RWPE1 (cell line): ENCODE results near the gene CIZ1.

ENCODE experiments used
- CTCF ChIA-PET: fragments of 350-600 bp; sonication (Branson Sonifier 250); formaldehyde crosslinking; extraction: SDS; loops from one replicate; lab custom pipeline; 2021; lab: Yijun Ruan, JAX
- POLR2A ChIA-PET: fragments of 400-600 bp; formaldehyde crosslinking; extraction: SDS; loops from one replicate; lab custom pipeline; 2020; ENCODE audit warnings: antibody characterized with exemption; ENCODE audit not compliant: low non-redundant PET; lab: Yijun Ruan, JAX
- DNase-seq: peaks from one replicate; pipeline ENCODE4 v3.0.0; 2012; ENCODE audit warnings: low spot score
- H3K27ac ChIP-seq: fragments of 450-650 bp; 2 replicates; pipeline ENCODE4 v1.5.1; 2017
- TF ChIP-seq, protein P1 (sequence below): fragments of 450-650 bp; conservative IDR thresholded peaks from 2 replicates; pipeline ENCODE4 v1.5.1; 2017; ENCODE audit warnings: low read depth, mild to moderate bottlenecking

The CIZ1 gene

DNA sequence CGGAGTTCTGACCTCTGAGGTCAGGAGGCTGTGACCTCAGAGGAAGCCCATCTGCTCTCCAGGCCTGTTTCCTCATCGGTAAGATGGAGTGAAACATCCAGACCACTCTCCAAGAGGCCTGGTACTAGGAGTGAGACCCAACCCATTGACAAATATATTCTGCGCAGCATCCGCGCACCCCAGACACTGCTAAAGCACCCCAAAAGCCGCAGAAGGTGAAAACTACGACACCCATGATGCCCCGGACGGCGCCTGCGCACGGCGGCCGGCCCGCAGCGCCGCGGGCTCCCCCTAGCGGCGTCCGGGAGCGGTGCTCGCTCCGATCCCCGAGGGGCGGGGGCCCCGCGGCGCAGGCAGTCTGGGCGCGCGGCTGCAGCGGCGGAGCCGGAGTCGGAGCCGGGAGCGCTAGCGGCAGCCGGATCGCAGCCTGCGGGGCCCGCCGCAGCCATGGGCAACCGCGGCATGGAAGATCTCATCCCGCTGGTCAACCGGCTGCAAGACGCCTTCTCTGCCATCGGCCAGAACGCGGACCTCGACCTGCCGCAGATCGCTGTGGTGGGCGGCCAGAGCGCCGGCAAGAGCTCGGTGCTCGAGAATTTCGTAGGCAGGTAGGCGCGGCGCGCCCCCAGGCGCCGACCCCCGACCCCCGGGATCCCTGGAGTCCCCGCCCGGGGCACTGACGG is 11.8 kb upstream of the CIZ1 start, which contains the start of gene DNM1:
TSS of gene DNM1 (plus strand) at position 356 of the 683 bp plus-strand sequence. CDS start at position 448, 92 bp downstream.
- H3K27ac ChIP-seq: peak within 1 kb of the TSS; percentile 74
- peak; percentile 99 for DNase-seq
- CTCF ChIA-PET: interaction anchor here (0.6 to 1.0 kb wide), 7 partner anchors 11 to 770 kb away, joined by 3 to 5 read pairs (median 4); no protein-coding TSS in a partner anchor

DNA sequence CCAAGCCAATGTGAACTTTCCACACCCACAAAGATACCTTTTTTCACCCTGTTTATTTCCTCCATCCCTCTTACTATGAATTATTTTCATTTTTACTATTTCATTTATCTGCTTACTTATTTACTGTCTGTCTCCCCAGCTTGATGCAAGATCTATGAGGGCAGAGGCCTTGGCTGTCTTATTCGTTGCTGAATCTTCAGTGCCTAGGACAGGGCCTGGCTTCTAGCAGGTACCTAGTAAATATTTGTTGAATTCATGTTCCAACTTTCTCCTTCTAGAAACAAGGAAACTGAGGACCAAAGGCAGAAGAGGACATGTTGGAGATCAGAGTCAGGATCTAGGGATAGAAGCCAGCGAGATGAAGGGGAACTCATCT is 11.3 kb upstream of the CIZ1 start:
- ChIA-PET POLR2A (no interaction called here), CTCF (interaction anchor here (0.7 kb wide), 1 partner anchor 770 kb away, joined by 3 read pairs; no protein-coding TSS in a partner anchor)
- H3K27ac ChIP-seq: peak overlapping the region; percentile 33
- TF ChIP-seq, protein P1, sequence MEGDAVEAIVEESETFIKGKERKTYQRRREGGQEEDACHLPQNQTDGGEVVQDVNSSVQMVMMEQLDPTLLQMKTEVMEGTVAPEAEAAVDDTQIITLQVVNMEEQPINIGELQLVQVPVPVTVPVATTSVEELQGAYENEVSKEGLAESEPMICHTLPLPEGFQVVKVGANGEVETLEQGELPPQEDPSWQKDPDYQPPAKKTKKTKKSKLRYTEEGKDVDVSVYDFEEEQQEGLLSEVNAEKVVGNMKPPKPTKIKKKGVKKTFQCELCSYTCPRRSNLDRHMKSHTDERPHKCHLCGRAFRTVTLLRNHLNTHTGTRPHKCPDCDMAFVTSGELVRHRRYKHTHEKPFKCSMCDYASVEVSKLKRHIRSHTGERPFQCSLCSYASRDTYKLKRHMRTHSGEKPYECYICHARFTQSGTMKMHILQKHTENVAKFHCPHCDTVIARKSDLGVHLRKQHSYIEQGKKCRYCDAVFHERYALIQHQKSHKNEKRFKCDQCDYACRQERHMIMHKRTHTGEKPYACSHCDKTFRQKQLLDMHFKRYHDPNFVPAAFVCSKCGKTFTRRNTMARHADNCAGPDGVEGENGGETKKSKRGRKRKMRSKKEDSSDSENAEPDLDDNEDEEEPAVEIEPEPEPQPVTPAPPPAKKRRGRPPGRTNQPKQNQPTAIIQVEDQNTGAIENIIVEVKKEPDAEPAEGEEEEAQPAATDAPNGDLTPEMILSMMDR: no peak
- no peak for DNase-seq

More for the DNA sequence above, 11.8 kb upstream of the CIZ1 start, which contains the start of gene DNM1:
- TF ChIP-seq, protein P1: peak; percentile 100
- POLR2A ChIA-PET: interaction anchor here (1.0 kb wide), 1 partner anchor 47 kb away, joined by 3 read pairs; no protein-coding TSS in a partner anchor

DNA sequence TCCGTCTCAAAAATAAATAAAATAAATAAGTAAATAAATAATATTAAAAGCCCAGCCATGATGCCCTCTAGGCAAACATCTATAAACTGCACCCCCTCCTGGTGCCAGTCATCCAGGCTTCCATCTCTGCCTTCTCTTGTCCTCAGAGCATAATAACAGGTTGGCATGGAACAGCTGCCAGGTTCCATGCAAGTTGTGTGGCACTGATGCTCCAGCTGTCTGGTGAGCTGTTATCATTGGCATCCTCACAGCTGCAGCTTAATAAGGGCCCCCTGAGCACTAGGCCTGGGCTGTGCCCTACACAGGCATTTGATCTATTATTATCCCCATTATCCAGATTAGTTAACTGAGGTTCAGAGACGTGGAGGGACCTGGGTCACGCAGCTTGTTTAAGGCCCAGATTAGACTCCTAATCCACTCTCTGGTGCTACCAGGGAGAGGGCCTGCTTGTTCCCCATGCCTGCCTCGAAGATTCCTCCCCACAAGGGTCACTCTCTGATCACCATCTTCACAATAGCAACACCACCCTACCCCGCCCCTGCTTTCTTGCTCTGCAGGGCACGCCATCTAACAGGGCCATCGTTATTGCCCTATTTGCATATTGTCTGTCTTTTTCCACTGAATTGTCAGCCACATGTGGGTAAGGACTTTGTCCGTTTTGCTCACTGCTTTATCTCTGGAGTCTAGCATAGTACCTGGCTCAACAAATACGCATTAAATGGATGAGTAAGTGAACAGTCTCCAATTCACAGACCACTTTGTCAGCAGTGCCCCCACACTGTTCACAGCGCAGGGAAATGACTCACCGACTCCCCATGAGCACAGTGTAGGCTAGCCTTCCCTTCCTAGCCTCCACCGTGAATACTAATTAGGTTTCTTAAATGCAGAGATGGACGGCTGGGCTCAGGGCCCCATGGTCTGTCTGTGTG is 10.3 kb upstream of the CIZ1 start:
- TF ChIP-seq, protein P1: no peak
- CTCF ChIA-PET: interaction anchor here (0.5 to 1.4 kb wide), 2 partner anchors 11 to 17 kb away, joined by 3 to 5 read pairs; partner anchors contain the start of gene CIZ1
- peak overlapping the region; percentile 33 for H3K27ac ChIP-seq
- no peak for DNase-seq
- POLR2A ChIA-PET: interaction anchor here (0.5 to 0.6 kb wide), 2 partner anchors 10 to 75 kb away, joined by 3 to 4 read pairs; partner anchors contain the start of gene CIZ1

DNA sequence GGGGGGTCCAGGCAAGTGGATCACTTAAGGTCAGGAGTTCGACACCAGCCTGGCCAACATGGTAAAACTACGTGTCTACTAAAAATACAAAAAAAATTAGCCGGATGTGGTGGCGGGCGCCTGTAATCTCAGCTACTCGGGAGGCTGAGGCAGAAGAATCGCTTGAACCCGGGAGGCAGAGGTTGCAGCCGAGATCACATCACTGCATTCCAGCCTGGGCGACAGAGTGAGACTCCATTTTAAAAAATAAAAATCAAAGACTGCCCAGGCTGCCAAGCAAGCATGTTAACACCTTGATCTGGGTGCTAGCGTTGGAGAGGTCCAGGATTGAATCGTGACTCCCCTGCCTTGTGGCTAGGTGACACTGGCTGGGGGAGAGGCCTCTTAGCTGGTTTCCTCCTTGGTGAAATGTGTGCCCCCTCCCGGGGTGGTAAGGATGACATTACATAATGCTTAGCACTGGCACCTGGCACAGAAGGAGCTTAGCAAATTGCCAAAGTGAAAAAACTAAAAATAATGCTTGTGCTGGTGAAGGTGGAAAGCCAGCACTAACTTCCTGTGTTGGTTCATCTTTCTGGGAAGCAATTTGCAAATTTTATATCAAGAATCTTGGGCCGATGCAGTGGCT is 2.2 kb upstream of the CIZ1 start:
- DNase-seq: no peak
- peak overlapping the region; percentile 89 for H3K27ac ChIP-seq
- TF ChIP-seq, protein P1: no peak
- ChIA-PET POLR2A (interaction anchor here (0.6 to 0.7 kb wide), 3 partner anchors 10 to 57 kb away, joined by 3 read pairs; no protein-coding TSS in a partner anchor), CTCF (interaction anchor here (0.7 to 1.8 kb wide), 2 partner anchors 69 to 91 kb away, joined by 3 to 8 read pairs; no protein-coding TSS in a partner anchor)

DNA sequence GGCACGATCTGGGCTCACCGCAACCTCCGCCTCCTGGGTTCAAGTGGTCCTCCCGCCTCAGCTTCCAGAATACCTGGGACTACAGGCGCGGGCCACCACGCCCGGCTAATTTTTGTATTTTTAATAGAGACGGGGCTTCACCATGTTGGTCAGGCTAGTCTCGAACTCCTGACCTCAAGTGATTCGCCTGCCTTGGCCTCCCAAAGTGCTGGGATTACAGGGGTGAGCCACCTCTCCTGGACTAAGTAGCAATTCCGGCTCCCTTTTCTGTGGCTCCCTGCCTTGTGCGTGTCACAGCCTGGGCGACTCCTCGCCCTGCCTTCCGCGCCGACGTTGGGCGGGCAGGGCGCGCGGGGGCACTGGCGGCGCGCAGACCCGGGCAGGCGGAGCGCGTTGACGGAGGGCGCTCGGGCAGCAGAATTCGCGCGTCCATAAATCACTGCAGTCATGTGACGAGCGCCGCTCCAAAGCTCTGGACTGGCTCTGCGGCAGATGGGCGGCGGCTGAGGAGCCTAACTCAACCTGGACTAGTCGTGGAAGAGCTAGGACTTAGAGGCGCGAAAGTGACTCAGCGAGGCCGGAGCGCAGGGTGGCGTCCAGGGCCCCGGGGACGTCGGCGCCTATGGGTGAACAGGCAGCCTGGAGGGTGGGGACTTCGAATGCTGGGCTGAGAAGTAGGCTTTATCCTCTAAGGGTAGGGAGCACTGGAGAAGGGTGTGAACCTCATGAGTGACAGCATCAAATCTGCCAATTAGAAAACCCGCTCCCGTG is 1.4 kb upstream of the CIZ1 start:
- ChIA-PET POLR2A (interaction anchor here (0.6 to 0.7 kb wide), 4 partner anchors 9 to 178 kb away, joined by 3 to 5 read pairs (median 3); partner anchors contain the start of gene URM1), CTCF (interaction anchor here (0.5 to 1.8 kb wide), 6 partner anchors 15 to 618 kb away, joined by 3 to 8 read pairs (median 4); no protein-coding TSS in a partner anchor)
- H3K27ac ChIP-seq: peak overlapping the region; percentile 89
- DNase-seq: peak; percentile 94
- TF ChIP-seq, protein P1: peak; percentile 23; the same call in 1 of the 2 replicates
